Stimulated activated CD4-positive, alpha-beta T cell treated with anti-CD3 and anti-CD28 coated beads, Interleukin-2, amount 100 ng/mL, for 48 hours (primary cell): ENCODE results near the gene HOXB5.

ENCODE experiments used
- DNase-seq, 2 donors: peaks; one replicate each; pipeline ENCODE4 v3.0.0-alpha.2; 2020

Gene HOXB5

GRCh38 chr17:48628649-48629410, 35.3 kb upstream of the HOXB5 start:
- no peak for DNase-seq

DNA sequence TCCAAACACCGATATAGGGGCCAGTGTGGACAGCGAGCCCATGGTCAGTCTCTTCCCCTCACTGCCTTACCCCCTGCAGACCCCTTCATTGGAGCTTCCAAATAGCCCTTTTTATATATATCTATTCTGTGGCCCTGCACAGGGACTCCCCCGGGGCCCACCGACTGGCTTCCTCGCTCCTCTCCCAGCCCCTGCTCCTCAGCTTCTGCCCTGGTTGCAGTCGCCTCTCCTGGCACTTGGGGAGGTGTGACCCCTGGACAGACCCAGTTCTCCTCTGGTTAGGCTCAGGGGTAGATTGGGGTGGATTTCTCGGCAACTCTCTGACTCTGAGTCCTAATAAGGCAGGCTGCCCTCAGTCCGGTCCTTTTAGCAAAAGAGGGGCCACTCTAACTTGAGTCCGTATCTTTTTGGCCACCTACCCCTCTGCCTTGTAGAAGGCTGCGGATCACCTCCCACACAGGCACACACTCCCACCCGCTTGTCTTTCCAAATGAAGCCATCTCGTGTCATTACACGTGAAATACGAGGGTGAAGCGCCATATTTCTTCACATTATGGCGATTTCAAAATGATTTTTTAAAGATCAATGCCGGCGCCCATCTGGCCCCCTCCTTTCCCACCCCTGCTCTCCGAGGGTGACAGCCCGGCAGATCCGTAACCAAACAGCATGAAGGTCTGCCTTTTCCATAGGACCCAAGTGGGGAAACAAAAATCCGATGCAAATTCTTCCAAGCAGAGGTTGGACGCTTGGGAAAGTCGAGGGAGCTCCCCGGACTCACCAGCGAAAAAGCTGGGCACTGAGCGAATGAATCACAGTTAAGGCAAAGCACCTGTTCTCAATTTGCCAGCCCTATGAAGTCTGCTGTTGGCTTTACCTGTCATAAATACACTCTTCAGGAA, 34.3 kb upstream of the HOXB5 start:
- DNase-seq, result no peak

DNA sequence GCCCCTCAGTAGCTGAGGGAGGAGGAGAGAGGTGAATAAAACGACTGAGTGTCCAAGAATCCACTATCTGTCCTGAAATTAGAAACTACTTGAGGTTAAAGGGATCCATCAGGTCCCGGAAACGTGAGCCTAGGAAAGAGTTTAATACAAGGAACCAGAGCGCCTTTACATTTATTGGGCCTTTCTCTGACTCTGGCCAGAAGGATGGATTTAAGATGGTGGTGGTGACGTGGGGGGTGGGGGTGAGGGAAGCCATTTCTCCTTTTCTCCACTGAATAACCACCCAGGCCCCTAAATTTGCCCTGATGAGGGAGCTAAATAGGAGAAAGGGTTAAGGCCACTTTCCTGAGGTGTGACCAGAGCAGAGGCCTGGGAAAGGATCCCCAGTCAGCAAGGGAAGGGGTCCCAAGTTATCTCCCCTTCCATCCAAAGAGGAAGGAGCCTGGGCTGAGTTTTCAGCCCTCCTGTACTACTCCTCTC, 33.6 kb upstream of the HOXB5 start:
- DNase-seq, result no peak

GRCh38 chr17:48626245-48627117, 32.9 kb upstream of the HOXB5 start, which contains the start of gene HOXB9:
HOXB9 (minus strand) TSS chr17:48626358; CDS start chr17:48626269, 89 bp downstream.
- DNase-seq, result no peak

DNA sequence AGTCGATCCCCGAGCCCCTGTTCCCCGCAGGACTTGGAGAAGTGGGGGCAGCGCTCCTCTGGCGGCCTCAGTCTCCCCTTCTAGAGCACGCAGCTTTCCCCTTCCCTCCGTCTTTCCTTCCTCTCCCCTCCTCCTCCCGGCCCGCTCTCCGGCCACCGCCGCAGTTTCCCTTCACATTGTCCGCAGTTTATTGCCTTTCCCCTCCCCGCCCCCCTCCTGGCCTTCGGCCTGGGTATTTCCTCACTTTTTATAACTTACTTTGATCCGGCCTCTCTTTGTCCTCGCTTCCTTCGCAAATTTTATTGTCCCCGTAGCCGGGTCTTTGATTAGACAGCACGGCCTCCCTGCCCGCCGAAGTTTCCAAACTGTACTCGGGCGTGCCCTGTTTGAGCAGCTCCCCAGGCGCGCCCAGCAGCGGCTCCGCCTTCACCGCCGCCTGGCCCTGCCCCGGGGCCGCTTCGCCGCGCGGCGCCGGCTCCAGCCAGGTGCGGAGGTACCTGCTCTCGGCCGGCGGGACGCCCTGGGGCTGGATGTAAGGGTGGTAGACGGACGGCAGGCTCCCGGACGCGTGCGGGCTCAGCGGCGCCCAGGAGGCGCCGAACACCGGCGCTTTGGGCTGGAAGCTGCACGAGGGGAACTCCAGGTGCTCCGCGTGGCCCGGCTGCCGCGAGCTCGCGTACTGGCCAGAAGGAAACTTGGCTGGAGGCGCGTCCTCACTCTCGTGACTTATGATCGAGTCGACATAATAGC, 32.1 kb upstream of the HOXB5 start:
- peak in 1 of 2 donors; percentile 48 for DNase-seq

GRCh38 chr17:48624544-48625494, 31.2 kb upstream of the HOXB5 start:
- DNase-seq, result no peak

DNA sequence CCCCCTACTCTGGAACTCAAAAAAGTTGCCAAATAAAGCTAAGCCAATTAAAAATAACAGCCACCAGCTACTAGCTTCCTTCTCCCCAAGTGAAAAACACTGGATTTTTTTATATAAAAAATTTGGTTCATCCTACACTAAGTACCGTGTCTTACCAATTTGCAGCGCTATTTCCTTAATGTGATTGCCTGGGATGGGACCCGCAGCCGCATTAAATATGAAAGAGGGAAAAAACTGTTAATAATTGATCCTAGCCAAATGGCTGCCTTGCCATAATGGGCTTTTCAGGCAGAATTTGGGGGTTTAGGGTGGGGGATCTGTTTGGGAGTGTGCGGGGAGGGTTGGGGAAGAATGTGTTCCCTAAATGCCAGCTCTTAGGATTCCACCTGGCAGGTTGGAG, 30.5 kb upstream of the HOXB5 start:
- no peak for DNase-seq

- DNase-seq, result no peak
Measured at GRCh38 chr17:48623583-48623982, 30.0 kb upstream of the HOXB5 start.

GRCh38 chr17:48622857-48623256, 29.3 kb upstream of the HOXB5 start:
- DNase-seq, result no peak

DNA sequence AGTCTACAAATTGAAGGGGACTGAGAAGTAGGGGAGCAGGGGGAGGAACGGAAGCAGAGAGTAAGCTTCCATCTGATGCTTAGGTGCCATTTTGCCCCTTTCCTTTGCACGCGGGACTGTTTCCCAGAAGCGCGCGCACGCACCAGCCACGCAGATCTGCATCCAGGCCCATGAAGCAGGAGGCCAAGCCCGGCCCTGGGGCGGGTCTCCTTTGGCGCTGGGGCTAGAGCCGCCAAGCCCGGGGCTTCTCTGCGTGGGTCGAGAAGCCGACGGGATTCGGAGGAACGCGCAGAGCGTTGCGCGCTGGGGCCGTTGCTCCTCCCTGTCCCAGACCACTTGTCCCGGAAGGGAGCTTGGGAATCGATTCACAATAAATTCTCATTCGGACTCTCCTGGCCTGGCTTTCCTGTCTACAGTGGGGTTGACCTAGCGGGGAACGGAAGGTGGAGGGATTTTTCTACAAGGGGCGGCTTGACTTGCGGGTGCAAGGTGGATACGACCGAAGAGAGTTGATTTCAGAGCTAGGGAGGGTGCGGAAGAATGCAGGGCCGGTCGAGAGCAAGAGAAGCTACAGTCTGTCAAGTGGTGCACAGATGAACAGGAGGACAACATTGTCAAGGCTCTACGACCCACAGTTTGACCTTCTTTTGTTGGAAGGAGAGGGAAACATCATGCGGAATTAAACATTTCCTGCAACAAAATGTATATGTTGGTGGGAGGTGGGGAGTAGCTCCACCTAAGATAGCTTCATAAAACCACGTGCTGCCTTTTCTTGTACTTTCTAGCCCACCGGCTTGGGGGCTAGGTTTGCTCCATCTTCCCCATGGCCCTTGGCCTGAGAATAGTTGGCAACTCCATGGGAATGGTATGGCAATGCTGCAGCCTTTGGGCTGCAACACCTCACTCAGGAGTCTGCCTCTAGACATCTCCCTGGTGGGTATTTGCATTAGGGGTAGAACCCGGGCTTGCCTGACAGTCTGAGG, 28.1 kb upstream of the HOXB5 start:
- DNase-seq, result no peak

DNA sequence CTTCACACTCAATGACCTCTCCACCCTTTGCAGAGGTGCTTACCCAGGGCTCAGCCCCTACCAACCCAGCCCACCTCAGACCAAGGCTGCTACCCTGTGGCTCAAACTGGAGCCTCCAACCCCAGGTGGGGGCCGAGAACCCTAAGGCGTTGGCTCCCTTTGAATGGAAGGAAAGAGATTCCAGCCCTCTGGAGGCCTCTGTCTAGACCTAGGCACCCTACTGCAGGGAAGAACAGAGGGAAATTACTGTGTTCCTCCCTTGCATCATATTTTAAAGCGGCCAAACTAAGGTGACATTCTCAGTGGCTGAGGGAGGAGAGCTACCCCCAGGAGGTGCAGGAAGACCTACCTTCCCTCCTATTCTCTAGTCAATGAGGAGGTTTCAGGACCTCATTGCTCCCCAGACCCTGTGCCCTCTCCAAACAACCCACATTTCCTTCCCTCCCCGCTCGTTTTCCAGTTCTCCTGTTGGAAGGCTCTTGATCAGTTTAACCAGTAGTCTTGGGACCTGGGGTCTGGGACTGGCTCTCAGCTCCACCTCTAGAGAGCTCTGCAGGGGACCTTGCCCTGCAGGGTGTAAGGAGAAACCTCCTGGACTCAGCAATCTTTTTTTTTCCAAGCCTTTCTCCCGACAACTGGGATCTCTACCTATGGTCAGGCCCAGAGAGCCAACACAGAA, 27.0 kb upstream of the HOXB5 start:
- DNase-seq, result no peak

DNA sequence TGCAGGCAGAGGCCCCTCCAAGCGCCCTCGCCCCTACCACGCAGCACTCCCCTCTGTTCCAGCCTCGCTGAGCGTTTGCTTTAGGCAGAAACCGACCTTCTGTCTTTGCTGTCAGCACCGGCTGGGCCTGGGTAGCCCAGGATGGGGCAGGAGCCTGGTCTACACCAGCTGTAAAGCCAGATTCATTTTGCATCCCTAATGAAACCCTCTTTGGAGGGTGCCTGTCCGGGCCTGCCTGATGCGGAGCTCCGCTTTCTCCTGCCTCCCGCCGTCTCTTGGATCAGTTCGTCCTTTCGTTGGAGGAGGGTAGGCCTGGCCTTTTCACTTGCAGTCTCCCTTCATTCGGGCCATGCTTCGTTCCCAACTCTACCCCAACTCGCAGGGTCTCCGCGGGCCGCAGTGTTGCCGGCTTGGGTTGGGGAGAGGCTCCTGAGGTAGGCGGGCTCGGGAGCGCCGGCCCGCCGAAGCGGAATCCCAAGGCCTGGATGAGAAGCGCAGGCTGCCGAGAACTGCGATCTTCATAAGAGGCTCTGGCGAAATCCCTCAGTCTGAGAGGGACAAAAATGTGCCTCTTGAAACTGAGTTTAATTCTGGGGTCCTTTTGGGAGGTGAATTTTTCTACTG, 26.4 kb upstream of the HOXB5 start:
- DNase-seq, result no peak

GRCh38 chr17:48618256-48618896, 24.8 kb upstream of the HOXB5 start:
- DNase-seq, result peak; percentile 89 to 90

DNA sequence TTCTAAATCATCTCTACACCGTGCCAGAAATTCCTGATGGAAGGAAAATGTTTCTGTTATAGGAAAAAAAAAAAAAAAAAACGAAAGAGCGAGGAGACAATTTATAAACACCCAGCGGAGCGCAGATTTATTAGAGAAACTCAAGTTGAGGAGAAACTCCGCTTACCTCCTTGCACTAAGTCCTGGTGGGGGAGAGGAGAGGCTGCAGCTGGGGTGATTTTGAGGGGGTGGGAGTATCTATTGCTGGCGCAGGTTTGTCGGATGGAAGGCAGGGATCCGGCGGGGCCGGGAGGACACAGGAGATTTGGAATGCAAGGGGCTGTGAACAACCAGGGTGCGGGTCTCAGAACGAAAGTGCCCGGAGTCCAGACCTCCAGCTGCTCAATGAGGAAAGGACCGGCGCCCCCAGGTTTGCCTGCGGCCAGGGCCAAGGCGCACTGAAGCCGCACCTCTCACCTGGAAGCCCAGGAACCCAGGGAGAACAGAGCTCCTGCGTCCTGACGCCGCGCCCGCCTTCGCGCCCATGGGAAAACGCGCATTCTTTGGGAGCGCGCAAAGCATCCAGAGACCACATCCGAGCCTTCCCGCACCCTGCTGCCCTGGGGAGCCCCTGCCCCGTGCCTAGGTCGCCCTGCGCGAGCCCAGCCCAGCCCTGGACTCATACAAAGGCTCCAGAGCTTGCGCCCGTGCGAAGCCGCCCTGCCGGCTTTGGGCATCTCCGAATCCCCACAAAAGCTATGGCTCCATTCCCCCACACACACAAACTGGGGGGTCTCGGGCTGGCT, 24.1 kb upstream of the HOXB5 start:
- no peak for DNase-seq

DNA sequence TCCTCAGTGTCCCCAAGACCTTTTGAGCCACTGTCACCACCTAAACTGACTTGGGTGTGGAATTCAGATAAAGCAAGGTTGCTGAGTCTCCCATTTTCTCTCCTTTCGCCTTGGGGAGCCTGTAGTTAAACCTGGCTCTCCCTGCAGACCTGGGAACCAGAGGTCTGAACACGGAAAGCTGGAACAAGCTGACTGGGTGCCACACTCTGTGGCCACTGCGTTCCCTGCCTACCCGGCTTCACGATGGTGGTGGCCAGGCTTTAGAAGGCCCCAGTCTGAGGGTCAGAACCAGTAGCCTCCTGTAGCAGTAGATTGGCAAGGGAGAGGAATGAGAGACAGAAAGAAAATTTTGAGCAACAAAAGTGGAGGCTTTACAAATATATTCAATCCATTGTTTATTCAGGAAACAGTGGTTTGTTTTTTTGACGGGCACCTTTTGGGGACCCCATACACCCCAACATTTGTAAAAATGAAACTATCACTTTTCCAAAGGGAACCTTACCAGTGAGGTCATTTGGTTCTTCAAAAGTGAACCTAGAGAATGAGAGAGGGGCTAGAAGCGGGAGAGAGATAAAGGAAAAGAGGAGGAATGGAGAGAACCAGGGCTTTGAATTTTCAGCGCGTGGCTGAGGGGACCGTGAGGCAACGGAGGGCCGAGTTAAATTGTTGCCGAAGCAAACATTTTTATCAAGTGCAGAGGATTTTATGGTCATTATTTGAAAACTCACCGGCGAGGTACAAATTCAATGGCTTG, 23.3 kb upstream of the HOXB5 start:
- DNase-seq, result no peak

DNA sequence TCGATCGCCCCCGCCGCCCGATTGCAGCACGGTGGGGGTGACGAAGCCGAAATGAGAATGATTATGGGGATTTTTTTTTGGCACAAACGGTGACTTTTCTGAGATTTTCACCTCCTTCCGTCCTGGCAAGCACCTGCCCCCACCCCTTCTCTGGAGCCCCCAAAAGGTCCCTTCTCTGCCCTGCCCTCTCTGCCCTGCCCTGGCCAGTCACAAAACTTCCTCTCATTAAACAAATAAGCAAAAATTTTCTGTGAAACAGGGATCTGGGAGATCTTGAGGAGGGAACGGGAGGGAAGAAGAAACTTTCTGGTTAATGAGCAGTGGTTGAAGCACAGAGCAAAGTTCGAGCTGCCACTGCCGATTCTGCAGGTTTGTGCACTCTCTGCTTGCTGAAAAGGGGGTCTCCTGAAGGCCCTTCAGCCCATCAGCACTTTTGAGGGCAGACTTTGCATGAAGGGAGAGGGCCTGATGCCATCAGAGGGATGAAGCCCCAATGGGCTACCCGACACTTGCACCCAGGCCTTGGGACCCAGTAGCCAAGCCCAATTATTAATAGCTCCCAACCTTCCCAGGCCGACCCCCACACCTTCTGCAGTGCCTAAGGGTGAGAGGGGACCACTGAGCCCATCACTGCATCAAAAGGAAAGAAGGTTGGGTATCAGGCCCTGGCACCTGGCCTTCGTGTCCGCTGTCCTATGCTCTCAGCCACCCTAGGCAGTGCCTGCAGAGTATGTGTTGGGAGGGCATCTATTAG, 22.6 kb upstream of the HOXB5 start:
- DNase-seq, result no peak
